Measurements from ENCODE around the gene RPL34. TPM values are rescaled to one million over a fixed set of nuclear protein-coding genes. Genes with fewer than 3 reads are reported as not detected.

The RPL34 gene
- total RNA-seq: 1,000 to 10,000 TPM; 1,071 to 6,726 (median 2,783) TPM

- Histone ChIP-seq H3K4me3 (peak within 1 kb of the TSS; percentile 57 to 76), H3K9me3 (no peaks in the 10 kb centered on the region), H3K27me3 (no peaks in the 10 kb centered on the region), H3K27ac (peak within 1 kb of the TSS; percentile 82 to 85), H3K4me1 (peaks cover 0 to 4% of the 10 kb centered on the region in 2 donors), H3K36me3 (no peaks in the 10 kb centered on the region)
- intact Hi-C loops (cut with DNase I; ENCODE audit: low total_unique reads): no loop called here
- peak; percentile 96 to 98 for DNase-seq
- TF ChIP-seq CTCF (IDR thresholded peaks at IDR 0.05) (no peak), POLR2A (IDR thresholded peaks at IDR 0.05) (peak; percentile 87 to 94)
Observed at GRCh38 chr4:108620101-108620932, at the start of gene RPL34. Gene RPL34, plus strand, starts transcription at chr4:108620576. Its CDS starts 1,384 bp downstream, at chr4:108621960.

GRCh38 chr4:108570993-108571569, 49.3 kb upstream of the RPL34 start:
- DNase-seq: no peak
- Histone ChIP-seq H3K4me1 (no peaks in the 10 kb centered on the region), H3K4me3 (no peak overlapping the region), H3K27me3 (no peaks in the 10 kb centered on the region), H3K36me3 (no peaks in the 10 kb centered on the region), H3K27ac (no peak overlapping the region), H3K9me3 (no peaks in the 10 kb centered on the region)
- intact Hi-C loops (cut with DNase I; ENCODE audit: low total_unique reads): no loop called here
- TF ChIP-seq CTCF (IDR thresholded peaks at IDR 0.05) (no peak), POLR2A (IDR thresholded peaks at IDR 0.05) (no peak)

- H3K27me3 ChIP-seq: no peaks in the 10 kb centered on the region
- H3K4me1 ChIP-seq: no peaks in the 10 kb centered on the region
- no peak overlapping the region for H3K4me3 ChIP-seq
- no peaks in the 10 kb centered on the region for H3K36me3 ChIP-seq
- H3K27ac ChIP-seq: no peak overlapping the region
- DNase-seq: no peak
- no peaks in the 10 kb centered on the region for H3K9me3 ChIP-seq
- TF ChIP-seq CTCF (IDR thresholded peaks at IDR 0.05) (no peak), POLR2A (IDR thresholded peaks at IDR 0.05) (no peak)
- intact Hi-C loops (cut with DNase I; ENCODE audit: low total_unique reads): no loop called here
Observed at GRCh38 chr4:108574402-108574801, 46.0 kb upstream of the RPL34 start.

- intact Hi-C loops (cut with DNase I; ENCODE audit: low total_unique reads): no loop called here
- DNase-seq: no peak
- no peak overlapping the region for H3K4me3 ChIP-seq
- TF ChIP-seq POLR2A (IDR thresholded peaks at IDR 0.05): no peak
- no peak for TF ChIP-seq CTCF (IDR thresholded peaks at IDR 0.05)
- no peaks in the 10 kb centered on the region for H3K4me1 ChIP-seq
- H3K27me3 ChIP-seq: no peaks in the 10 kb centered on the region
- H3K36me3 ChIP-seq: no peaks in the 10 kb centered on the region
- H3K27ac ChIP-seq: no peak overlapping the region
- no peaks in the 10 kb centered on the region for H3K9me3 ChIP-seq
Observed at GRCh38 chr4:108581083-108581482, 39.3 kb upstream of the RPL34 start.

- intact Hi-C loops (cut with DNase I; ENCODE audit: low total_unique reads): no loop called here
- TF ChIP-seq CTCF (IDR thresholded peaks at IDR 0.05): no peak
- no peak for TF ChIP-seq POLR2A (IDR thresholded peaks at IDR 0.05)
Observed at GRCh38 chr4:108586778-108587177, 33.6 kb upstream of the RPL34 start.

More at GRCh38 chr4:108586778-108587177, 33.6 kb upstream of the RPL34 start:
- H3K27me3 ChIP-seq: no peaks in the 10 kb centered on the region
- H3K27ac ChIP-seq: no peak overlapping the region
- no peak overlapping the region for H3K4me3 ChIP-seq
- no peaks in the 10 kb centered on the region for H3K9me3 ChIP-seq
- no peaks in the 10 kb centered on the region for H3K36me3 ChIP-seq
- H3K4me1 ChIP-seq: no peaks in the 10 kb centered on the region
- DNase-seq: no peak

All from uterus (tissue), 4 donors.